ENCODE measurements around the gene FGR. TPM values are rescaled to one million over a fixed set of nuclear protein-coding genes. Genes with fewer than 3 reads are reported as not detected.
"Not testable (repeated sequence)": the region's sequence is repeated elsewhere in the genome, so short reads cannot be mapped to it uniquely, and the experiment has no call there.

Gene FGR
- polyA plus RNA-seq (ENCODE audit: insufficient read depth in 1 of 5, insufficient read length in 5 of 5, low replicate concordance in 1 of 5), result 1 to 10 TPM; 3.0 to 4.9 (median 4.4) TPM
- long read RNA-seq, donor 1, partial matches to known transcripts, result 0 of 2 reads
- long read RNA-seq, donor 1, other reads (novel, unspliced or antisense), result 0 of 2 reads
- long read RNA-seq, donor 2, partial matches to known transcripts, result 0 of 1 reads
- long read RNA-seq, donor 2, other reads (novel, unspliced or antisense), result 0 of 1 reads
- long read RNA-seq, donor 3, partial matches to known transcripts, result 0 of 1 reads
- long read RNA-seq, donor 3, other reads (novel, unspliced or antisense), result 0 of 1 reads
- long read RNA-seq, donor 4, result 0 reads
- long read RNA-seq, donor 5, result 0 reads
- long read RNA-seq, donor 6, partial matches to known transcripts, result 0 of 2 reads
- long read RNA-seq, donor 6, other reads (novel, unspliced or antisense), result 0 of 2 reads
- long read RNA-seq, donor 7, result 0 reads
- long read RNA-seq, donor 8, result 0 reads

DNA sequence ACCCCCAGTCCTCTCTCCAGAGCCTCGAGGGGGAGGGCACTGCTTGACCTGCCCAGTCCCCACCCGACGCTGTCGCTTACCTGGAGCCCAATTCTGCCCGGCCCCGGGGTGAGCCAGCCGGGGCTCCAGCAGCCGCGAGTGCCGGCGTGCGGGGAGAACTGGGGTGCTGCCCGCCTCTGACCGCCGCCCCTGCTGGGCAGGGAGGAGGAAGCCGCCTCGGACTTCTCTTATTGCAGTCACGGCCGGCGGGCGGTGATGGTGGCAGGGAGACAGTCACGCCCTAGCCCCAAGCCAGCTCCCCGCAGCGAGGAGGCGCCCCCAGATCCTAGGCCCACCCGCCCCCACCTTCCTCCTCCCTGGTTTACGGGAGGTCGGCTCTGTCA is at the start of gene FGR:
TSS of gene FGR (minus strand) at position 201 of the 383 bp plus-strand sequence. CDS start 11,269 bp downstream, outside the sequence.
- no peak for DNase-seq

GRCh38 chr1:27684176-27684575 is 49.2 kb upstream of the FGR start:
- no peak for DNase-seq

DNA sequence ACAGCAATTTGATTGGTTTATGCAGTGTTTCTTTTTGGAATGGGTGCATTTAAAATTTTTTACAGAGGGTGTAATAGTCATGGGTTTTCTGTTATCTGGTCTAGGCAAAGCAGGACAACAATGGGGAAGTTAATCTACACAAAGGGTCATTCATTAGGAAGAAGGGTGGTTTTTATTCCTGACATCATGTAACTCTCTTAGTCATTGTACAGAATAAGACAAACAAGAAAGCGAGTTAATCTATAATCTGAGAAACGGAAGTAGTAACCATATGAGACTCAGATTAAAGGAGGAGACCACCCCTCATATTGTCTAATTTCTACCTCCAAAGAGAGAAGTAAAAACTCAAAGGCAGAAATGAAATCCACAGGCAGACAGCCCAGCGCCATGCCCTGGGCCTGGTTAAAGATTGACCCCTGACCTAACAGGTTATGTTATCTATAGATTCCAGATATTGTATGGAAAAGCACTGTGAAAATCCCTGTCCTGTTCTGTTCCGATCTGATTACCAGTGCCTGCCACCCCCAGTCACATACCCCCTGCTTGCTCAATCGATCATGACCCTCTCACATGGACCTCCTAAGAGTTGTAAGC is 47.5 kb upstream of the FGR start:
- DNase-seq, result no peak

GRCh38 chr1:27681580-27681979 is 46.6 kb upstream of the FGR start:
- DNase-seq, result not testable (repeated sequence)

DNA sequence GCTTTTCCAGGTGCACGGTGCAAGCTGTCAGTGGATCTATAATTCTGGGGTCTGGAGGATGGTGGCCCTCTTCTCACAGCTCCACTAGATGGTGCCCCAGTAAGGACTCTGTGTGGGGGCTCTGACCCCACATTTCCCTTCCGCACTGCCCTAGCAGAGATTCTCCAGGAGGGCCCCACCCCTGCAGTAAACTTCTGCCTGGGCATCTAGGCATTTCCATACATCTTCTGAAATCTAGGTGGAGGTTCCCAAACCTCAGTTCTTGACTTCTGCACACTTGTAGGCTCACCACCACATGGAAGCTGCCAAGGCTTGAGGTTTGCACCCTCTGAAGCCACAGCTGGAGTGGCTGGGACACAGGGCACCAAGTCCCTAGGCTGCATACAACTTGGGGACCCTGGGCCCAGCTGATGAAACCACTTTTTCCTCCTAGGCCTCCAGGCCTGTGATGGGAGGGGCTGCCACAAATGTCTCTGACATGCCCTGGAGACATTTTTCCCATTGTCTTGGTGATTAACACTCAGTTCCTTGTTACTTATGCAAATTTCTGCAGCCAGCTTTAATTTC is 45.3 kb upstream of the FGR start:
- DNase-seq, result not testable (repeated sequence)

DNA sequence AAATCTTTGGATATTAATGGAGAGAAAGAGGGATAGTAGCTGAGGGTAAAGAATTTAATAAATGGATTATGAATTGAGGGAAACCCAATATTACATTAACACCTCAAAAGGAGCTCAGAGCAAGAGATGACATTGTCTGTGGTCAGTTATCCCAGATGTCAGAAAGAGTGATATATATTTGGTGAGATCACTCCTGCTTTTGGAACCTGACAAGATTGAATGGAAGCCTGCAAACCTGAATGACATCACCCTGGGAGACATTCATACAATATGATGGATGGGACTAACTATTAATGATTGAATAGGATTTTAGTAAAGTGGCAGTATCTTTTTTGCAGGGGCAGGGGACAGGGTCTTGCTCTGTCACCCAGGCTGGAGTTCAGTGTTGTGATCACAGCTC is 43.8 kb upstream of the FGR start:
- no peak for DNase-seq

- DNase-seq, result no peak
Observed at GRCh38 chr1:27676410-27676809, 41.4 kb upstream of the FGR start.

DNA sequence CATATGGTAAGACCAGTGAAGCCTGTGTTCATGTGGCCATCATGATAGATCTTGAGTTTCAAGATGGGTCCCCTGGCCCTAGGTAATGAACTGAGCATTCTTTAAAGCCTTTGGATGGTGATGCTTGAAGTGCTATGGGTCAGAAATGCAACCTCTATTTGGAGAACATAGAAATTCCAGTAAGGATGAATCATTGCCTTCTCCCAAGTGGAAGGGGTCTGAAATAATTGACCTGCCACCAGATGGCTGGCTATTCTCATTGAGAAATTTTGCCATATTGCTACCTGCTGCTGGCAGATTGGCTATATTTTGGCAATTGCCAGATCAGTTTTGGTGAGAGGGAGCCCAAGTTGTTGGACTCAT is 37.7 kb upstream of the FGR start:
- no peak for DNase-seq

DNA sequence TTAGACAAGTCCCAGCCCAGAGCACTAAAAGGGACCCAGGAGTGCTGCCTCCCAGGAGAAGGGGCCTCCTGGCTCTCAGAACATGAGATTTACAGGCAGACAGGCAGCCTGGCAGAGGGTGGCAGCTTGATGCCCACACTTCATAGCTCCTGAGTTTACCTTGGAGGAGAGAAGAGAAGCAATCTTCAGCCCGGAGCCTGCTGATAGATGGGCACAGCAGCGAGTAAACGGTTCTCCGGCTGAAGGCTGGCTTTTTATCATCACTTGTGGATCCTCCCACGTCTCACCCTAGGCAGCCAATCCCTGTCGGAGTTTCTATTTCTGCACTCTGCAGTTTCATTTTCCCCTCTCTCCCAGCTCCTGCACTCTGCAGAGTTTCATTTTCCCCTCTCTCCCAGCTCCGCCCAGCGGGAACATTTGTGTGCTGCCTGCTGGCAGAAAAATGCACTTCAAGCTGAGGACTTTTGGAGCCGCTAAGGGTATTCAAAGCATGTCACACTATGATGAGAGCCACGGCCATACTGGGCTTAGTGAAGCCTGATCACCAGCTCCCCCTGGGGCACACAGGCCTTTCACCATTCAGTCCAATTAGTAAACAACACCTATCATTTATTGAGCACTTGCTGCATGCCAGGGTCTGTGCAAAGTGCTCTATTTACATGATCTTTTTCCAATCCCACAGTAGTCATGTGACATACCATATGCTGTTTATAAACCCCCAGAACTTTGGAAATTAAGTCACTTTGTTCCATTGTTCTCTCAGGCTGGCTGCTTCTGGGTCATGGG is 37.2 kb upstream of the FGR start, which contains the start of gene IFI6:
TSS of gene IFI6 (minus strand) at position 229 of the 786 bp plus-strand sequence. CDS start 2,878 bp downstream, outside the sequence.
- peak; percentile 91 to 94 for DNase-seq

GRCh38 chr1:27669876-27670275 is 34.9 kb upstream of the FGR start:
- DNase-seq, result no peak

GRCh38 chr1:27668808-27669723 is 34.1 kb upstream of the FGR start:
- DNase-seq, result peak; percentile 57 to 64

DNA sequence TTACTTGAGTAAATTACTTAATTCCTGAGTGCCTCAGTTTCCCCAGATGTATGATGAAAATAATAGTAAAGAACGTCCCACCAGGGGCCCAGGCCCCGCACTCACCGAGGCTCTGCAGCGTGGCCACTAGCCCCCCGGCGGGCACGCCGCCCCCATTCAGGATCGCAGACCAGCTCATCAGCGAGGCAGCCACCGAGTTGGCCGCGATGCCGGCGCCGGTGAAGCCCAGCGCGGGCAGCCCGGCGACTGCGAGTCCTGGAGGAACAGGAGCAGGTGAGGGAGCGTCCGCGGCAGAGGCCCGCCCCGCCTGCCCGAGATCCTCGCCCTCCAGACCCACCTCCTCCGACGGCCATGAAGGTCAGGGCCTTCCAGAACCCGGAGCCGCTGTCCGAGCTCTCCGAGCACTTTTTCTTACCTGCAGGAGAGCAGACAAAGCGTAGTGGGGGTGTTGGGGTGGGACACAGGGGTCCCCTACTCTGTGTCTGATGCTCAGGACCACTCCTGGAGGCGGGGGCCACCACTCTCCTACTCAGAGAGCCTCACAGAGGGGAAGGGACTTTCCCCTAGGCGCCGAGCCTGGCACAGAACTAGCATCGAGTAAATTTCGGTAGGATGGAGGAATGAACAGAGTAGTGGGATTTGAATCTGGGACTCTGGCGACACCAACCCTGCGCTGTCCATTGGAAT is 33.3 kb upstream of the FGR start:
- DNase-seq, result no peak

DNA sequence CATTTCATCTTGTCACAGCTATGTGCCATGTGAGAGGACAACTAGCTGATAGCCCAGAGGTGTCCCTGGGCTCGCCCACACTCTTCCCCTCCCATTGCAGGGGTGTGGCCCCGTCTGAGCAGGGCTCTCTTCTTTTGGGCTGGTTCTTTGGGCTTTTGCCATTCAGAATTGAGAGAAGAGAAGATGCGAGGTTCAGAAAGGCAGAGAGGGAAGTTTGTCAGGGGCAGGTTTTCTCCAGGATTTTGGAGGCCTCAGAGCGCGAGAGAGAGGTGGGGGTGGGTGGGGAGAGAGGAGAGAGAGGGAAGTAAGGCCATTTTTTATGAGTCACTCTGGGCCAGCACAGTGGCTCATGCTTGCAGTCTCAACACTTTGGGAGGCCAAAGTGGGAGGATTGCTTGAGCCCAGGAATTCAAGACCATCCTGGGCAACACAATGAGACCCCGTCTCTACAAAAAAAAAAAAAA is 31.8 kb upstream of the FGR start:
- DNase-seq, result no peak

DNA sequence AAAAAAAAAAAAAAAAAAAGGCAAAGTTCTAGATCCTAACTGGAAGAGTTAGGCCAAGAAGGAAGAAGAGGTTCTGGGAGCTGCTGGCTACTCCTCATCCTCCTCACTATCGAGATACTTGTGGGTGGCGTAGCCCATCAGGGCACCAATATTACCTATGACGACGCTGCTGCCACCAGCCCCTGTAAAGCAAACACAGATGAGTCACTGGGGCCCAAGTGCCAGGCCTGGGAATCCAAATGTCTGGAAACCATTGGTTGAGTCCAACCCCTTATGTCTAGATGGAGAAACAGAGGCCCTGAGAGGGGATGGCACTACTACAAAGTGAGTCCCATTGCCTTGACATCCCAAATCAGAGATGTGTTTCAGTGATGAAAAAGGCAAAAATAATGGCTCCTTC is 31.3 kb upstream of the FGR start:
- DNase-seq, result no peak

DNA sequence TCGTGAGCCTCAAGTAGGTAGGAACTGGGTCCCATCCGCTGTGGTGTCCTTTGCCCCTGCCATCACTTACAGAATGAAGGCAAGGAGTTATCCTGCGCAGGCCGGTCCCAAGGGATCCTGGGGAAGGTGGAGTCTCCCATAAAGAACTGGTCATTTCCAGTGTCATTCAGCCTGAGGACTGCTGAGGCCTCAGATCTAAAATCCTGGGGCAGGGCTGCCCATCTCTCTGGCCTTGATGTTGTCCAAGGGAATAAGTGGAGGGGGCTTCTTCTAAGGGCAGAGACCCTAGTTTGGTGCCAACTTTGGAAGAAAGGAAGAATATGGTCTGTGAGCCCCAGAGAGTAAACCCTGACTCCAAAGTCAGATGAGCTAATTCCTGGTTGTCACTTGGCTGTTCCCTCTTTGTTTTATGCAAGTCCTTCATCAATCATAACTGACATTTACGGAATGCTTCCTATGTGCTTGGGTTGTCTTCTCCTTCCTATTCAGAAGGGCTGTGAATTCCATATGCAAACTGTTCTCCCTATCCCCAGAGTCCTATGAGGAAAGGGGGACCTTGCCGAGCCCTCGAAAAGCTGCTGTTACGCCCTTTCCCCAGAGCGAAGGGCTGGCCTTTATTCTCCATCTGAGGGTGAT is 30.1 kb upstream of the FGR start:
- no peak for DNase-seq

DNA sequence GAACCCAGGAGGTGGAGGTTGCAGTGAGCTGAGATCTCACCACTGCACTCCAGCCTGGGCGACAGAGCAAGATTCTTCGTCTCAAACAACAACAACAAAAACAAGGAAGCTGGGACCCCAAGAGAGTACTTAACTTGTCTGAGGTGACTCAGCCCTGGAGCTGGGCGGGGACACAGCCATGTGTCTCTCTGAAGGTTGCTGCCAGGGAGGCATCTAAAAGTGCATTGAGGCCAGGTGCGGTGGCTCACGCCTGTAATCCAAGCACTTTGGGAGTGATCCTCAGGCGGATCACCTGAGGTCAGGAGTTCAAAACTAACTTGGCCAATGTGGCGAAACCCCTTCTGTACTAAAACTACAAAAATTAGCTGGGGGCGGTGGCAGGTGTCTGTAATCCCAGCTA is 29.3 kb upstream of the FGR start:
- no peak for DNase-seq

DNA sequence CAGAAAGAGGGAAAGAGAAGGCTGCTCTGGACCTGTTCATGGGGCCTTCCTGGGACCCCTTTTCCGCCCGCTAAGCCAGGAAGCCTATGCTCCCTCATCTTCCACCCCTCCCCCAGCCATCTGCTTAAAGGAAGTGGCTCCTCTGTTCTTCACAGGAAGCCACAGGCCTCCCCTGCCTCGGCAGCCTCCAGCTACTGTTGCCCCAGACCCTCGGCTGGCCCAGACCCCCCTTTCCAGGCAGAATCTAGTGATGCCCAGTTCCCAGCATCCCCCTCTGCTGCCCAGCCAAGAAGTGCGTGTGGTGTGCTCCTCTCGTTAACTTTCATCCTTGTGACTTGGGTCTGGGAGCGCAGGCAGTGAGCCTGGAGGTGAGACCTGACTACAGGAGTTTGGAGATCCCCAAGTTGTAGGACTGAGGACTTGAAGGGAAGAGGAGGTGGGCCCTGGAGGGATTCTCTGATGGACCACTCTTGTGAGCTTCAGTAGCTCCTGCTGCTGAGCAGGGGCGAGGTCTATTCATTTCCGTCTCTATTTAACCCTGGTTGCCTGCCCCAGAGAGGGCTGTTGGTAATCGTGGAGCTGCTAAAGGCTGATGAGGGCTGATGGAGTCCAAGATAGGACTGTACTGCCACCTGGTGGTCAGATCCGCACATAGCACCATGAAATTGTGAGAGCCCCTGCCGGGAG is 27.9 kb upstream of the FGR start:
- peak; percentile 72 to 84 for DNase-seq

- no peak for DNase-seq
Observed at GRCh38 chr1:27662261-27662660, 27.3 kb upstream of the FGR start.
